ENCODE data around the gene CLSTN2. TPM values are rescaled to one million over a fixed set of nuclear protein-coding genes. Genes with fewer than 3 reads are reported as not detected.

Gene CLSTN2
- total RNA-seq, 1 experiment from 2014 or later = 0.07 TPM

DNA sequence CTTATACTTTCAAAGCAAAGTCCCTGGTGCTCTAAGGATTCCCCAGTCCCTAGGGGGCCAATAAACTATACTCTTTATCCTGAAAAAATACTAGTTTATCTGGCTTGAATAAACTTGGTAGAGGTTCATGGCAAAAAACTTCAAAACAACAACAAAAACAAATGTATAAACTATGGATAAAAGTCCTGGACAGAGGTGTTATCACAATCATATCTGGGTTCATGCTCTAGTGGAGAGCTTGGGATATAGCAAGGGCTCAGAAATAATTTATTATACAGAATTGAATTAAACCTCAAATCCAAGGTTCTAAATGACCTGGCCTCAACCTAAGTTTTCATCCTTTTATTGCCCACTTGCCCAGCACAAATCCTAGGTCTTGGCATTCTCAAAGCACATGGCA lies 644.3 kb downstream of the CLSTN2 start:
- no peak overlapping the region for H3K4me3 Mint-ChIP-seq (ENCODE audit: low read depth, unreplicated experiment)
- CTCF ChIA-PET = no interaction called here
- no peaks in the 10 kb centered on the region for H3K9me3 Mint-ChIP-seq (ENCODE audit: low read depth, unreplicated experiment)

GRCh38 chr3:140580746-140581145 lies 645.8 kb downstream of the CLSTN2 start:
- H3K4me3 Mint-ChIP-seq (ENCODE audit: low read depth, unreplicated experiment) = no peak overlapping the region
- no peak overlapping the region for H3K27ac Mint-ChIP-seq (ENCODE audit: unreplicated experiment)
- CTCF ChIA-PET = no interaction called here
- no peak for DNase-seq
- H3K27me3 Mint-ChIP-seq (ENCODE audit: unreplicated experiment) = peaks cover 61% of the 10 kb centered on the region
- H3K36me3 Mint-ChIP-seq (ENCODE audit: insufficient read depth, unreplicated experiment) = no peaks in the 10 kb centered on the region
- no peaks in the 10 kb centered on the region for H3K9me3 Mint-ChIP-seq (ENCODE audit: low read depth, unreplicated experiment)
- H3K4me1 Mint-ChIP-seq (ENCODE audit: low read depth, unreplicated experiment) = no peaks in the 10 kb centered on the region
- intact Hi-C loops (cut with micrococcal nuclease; ENCODE audit: unreplicated experiment) = no loop called here
- TF ChIP-seq CTCF (IDR thresholded peaks at IDR 0.05; ENCODE audit: unreplicated experiment) = no peak
- BruUV-seq (replicated peaks) = no TSS peak

More for the DNA sequence above, 644.3 kb downstream of the CLSTN2 start:
- H3K27ac Mint-ChIP-seq (ENCODE audit: unreplicated experiment) = no peak overlapping the region
- TF ChIP-seq CTCF (IDR thresholded peaks at IDR 0.05; ENCODE audit: unreplicated experiment) = peak; percentile 24
- H3K27me3 Mint-ChIP-seq (ENCODE audit: unreplicated experiment) = peaks cover 66% of the 10 kb centered on the region
- intact Hi-C loops (cut with micrococcal nuclease; ENCODE audit: unreplicated experiment) = no loop called here
- no peaks in the 10 kb centered on the region for H3K4me1 Mint-ChIP-seq (ENCODE audit: low read depth, unreplicated experiment)
- no peak for DNase-seq
- BruUV-seq (replicated peaks) = no TSS peak
- H3K36me3 Mint-ChIP-seq (ENCODE audit: insufficient read depth, unreplicated experiment) = no peaks in the 10 kb centered on the region

GRCh38 chr3:140584549-140584948 lies 649.6 kb downstream of the CLSTN2 start:
- Mint-ChIP-seq H3K27me3 (ENCODE audit: unreplicated experiment) (peaks cover 52% of the 10 kb centered on the region), H3K36me3 (ENCODE audit: insufficient read depth, unreplicated experiment) (no peaks in the 10 kb centered on the region), H3K4me3 (ENCODE audit: low read depth, unreplicated experiment) (no peak overlapping the region), H3K27ac (ENCODE audit: unreplicated experiment) (no peak overlapping the region), H3K9me3 (ENCODE audit: low read depth, unreplicated experiment) (no peaks in the 10 kb centered on the region), H3K4me1 (ENCODE audit: low read depth, unreplicated experiment) (no peaks in the 10 kb centered on the region)
- TF ChIP-seq CTCF (IDR thresholded peaks at IDR 0.05; ENCODE audit: unreplicated experiment) = no peak
- intact Hi-C loops (cut with micrococcal nuclease; ENCODE audit: unreplicated experiment) = no loop called here
- CTCF ChIA-PET = no interaction called here
- no TSS peak for BruUV-seq (replicated peaks)
- DNase-seq = no peak

DNA sequence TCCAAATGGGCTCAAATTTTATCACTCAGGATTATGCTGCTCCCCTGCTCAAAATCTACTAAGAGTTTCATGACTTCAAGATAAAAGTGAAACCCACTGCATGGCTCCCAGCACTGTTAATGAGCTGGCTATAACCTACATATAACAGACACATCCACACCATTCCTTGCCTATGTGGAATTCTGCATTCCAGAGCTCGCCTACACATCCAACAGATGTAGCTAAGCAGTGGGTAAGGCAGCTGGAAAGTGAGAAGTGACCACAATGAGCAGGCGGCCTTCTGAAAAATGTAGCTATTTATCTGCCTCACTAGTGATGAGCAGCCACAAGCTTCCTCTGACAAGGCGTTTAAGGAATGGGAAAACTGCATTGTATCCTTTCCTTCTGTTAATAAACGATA lies 650.8 kb downstream of the CLSTN2 start:
- CTCF ChIA-PET = no interaction called here
- no peak for TF ChIP-seq CTCF (IDR thresholded peaks at IDR 0.05; ENCODE audit: unreplicated experiment)
- H3K9me3 Mint-ChIP-seq (ENCODE audit: low read depth, unreplicated experiment) = no peaks in the 10 kb centered on the region
- H3K4me3 Mint-ChIP-seq (ENCODE audit: low read depth, unreplicated experiment) = no peak overlapping the region
- no peaks in the 10 kb centered on the region for H3K36me3 Mint-ChIP-seq (ENCODE audit: insufficient read depth, unreplicated experiment)
- no peak for DNase-seq
- no TSS peak for BruUV-seq (replicated peaks)
- H3K4me1 Mint-ChIP-seq (ENCODE audit: low read depth, unreplicated experiment) = no peaks in the 10 kb centered on the region
- peaks cover 43% of the 10 kb centered on the region for H3K27me3 Mint-ChIP-seq (ENCODE audit: unreplicated experiment)
- H3K27ac Mint-ChIP-seq (ENCODE audit: unreplicated experiment) = no peak overlapping the region
- intact Hi-C loops (cut with micrococcal nuclease; ENCODE audit: unreplicated experiment) = no loop called here

DNA sequence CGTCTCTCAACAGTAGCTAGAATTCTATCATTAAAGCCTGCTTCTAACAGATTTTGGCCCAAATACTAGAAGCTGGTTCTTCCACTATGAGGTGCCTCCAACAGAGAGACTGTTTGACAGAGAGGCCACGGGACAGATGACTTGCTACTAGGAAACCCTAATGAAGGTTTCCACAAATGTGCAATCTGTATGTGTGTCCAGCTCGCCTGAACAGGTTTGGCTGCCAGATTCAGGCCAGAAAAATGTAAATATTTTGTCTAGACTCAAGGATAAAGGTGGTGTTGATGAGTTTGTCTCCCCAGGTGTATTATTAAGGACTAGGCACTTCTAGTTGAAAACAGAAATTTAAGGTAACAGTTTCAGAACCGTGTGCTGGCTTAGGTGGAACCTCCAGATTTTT lies 651.3 kb downstream of the CLSTN2 start:
- no TSS peak for BruUV-seq (replicated peaks)

More for the DNA sequence above, 651.3 kb downstream of the CLSTN2 start:
- H3K4me1 Mint-ChIP-seq (ENCODE audit: low read depth, unreplicated experiment) = no peaks in the 10 kb centered on the region
- intact Hi-C loops (cut with micrococcal nuclease; ENCODE audit: unreplicated experiment) = no loop called here
- TF ChIP-seq CTCF (IDR thresholded peaks at IDR 0.05; ENCODE audit: unreplicated experiment) = no peak
- no peak overlapping the region for H3K4me3 Mint-ChIP-seq (ENCODE audit: low read depth, unreplicated experiment)
- peaks cover 38% of the 10 kb centered on the region for H3K27me3 Mint-ChIP-seq (ENCODE audit: unreplicated experiment)
- no peak overlapping the region for H3K27ac Mint-ChIP-seq (ENCODE audit: unreplicated experiment)
- no peaks in the 10 kb centered on the region for H3K36me3 Mint-ChIP-seq (ENCODE audit: insufficient read depth, unreplicated experiment)
- no peaks in the 10 kb centered on the region for H3K9me3 Mint-ChIP-seq (ENCODE audit: low read depth, unreplicated experiment)
- DNase-seq = no peak
- CTCF ChIA-PET = no interaction called here
